ENCODE data around the gene PRPF18.

GRCh38 chr10:13661256-13661655 lies 74.5 kb downstream of the PRPF18 start:
- TF ChIP-seq POLR2A (IDR thresholded peaks at IDR 0.05) (no peak), CTCF (IDR thresholded peaks at IDR 0.05) (no peak)
